DND-41 (cell line): ENCODE results near the gene TECR.

Experiments
- EZH2 ChIP-seq: IDR thresholded peaks from 3 replicates; pipeline ENCODE4 v1.6.1; 2012; ENCODE audit warnings: borderline replicate concordance, low read depth, mild to moderate bottlenecking, moderate library complexity, low read length, inconsistent platforms; ENCODE audit not compliant: severe bottlenecking
- TF ChIP-seq, protein P1 (sequence below): IDR thresholded peaks from 2 replicates; pipeline ENCODE4 v1.5.1; 2012; ENCODE audit warnings: borderline replicate concordance, low read length, moderate library complexity, mild to moderate bottlenecking; ENCODE audit not compliant: poor library complexity, severe bottlenecking; ENCODE audit errors: extremely low read depth

DNA sequence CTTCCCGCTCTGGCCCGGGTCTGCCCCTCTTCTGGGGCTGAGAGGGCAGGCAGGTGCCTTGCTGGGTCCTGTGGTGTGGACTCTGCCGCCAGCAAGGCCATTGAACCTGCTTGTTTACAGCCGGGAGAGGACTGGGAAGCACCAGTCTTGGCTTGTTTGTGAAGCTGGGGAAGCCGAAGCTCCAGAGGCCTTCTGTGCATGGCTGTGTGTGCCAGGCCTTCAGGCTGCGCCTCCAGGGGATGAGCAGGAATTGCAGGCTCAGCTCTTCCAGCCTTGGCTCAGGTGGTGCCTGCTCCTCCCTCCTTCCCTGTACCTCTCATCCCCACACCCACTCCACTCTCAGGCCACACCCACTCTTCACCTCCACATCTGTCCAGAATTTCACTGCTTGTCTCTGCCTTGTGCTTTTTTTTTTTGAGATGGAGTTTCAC lies 25.0 kb downstream of the TECR start:
- TF ChIP-seq, protein P1, sequence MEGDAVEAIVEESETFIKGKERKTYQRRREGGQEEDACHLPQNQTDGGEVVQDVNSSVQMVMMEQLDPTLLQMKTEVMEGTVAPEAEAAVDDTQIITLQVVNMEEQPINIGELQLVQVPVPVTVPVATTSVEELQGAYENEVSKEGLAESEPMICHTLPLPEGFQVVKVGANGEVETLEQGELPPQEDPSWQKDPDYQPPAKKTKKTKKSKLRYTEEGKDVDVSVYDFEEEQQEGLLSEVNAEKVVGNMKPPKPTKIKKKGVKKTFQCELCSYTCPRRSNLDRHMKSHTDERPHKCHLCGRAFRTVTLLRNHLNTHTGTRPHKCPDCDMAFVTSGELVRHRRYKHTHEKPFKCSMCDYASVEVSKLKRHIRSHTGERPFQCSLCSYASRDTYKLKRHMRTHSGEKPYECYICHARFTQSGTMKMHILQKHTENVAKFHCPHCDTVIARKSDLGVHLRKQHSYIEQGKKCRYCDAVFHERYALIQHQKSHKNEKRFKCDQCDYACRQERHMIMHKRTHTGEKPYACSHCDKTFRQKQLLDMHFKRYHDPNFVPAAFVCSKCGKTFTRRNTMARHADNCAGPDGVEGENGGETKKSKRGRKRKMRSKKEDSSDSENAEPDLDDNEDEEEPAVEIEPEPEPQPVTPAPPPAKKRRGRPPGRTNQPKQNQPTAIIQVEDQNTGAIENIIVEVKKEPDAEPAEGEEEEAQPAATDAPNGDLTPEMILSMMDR = no peak
- TF ChIP-seq EZH2 = no peak
